GF-D8 (cell line): ENCODE measurements around the gene LGR5.

ENCODE experiments used
- DNase-seq: peaks from one replicate; lab custom pipeline; 2025; lab: John Stamatoyannopoulos, UW

Gene LGR5

DNA sequence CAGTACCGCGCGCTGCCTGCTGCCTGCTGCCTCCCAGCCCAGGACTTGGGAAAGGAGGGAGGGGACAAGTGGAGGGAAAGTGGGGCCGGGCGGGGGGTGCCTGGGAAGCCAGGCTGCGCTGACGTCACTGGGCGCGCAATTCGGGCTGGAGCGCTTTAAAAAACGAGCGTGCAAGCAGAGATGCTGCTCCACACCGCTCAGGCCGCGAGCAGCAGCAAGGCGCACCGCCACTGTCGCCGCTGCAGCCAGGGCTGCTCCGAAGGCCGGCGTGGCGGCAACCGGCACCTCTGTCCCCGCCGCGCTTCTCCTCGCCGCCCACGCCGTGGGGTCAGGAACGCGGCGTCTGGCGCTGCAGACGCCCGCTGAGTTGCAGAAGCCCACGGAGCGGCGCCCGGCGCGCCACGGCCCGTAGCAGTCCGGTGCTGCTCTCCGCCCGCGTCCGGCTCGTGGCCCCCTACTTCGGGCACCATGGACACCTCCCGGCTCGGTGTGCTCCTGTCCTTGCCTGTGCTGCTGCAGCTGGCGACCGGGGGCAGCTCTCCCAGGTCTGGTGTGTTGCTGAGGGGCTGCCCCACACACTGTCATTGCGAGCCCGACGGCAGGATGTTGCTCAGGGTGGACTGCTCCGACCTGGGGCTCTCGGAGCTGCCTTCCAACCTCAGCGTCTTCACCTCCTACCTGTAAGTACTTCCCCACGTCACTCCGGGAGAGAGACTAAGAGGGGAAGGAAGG is at the start of gene LGR5:
Gene LGR5, plus strand, starts transcription at position 186 of the 732 bp plus-strand sequence. Its CDS starts 283 bp downstream, at position 469.
- no peak for DNase-seq

DNA sequence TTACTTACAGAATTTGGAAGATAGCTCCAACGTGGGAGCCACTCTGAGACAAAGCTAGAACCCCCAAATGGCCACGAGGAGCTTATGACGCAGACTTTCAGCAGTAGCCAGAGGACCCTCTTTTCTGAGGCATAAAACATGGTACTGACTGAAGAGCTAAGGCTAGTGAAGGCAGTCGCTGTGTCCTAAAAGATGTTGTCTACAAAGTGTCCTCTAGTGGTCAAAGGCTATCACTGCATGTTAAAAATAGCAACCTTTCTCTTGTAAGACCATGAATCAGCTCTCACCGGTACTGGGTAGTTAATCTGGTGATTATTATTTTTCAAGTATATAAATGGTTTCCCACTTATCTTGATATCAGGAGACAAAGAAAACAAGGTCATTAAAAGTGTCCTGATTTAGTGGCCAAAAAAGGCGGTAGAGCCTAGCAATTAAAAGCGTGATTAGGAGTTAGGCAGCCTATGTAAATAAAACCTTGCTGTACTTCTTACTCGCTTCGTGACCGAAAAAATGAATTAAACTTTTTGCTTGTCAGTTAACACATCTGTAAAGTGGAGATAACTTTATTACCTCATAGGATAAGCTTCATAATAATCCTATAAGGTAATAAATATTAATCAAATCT is 47.0 kb upstream of the LGR5 start:
- peak; percentile 5 for DNase-seq

DNA sequence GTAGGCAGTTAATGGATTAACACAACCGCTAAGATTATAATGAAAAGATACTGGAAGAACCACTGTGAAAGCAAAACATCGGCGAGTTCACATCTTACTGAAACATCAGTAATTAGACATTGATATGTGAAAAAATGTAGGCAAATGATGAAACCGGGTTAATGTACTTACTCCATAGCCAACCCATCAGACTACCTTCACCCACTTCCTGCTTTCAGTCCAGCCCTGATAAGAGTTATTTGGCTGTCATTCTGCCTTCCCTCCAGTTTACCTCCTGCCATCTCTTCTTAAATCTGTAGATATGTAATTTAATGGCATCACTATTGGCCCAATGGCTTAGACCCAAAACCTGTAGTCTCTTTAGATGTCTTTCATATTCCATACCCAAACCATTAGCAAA is 46.0 kb upstream of the LGR5 start:
- DNase-seq: no peak

GRCh38 chr12:71397433-71397954 is 42.1 kb upstream of the LGR5 start:
- DNase-seq: no peak

DNA sequence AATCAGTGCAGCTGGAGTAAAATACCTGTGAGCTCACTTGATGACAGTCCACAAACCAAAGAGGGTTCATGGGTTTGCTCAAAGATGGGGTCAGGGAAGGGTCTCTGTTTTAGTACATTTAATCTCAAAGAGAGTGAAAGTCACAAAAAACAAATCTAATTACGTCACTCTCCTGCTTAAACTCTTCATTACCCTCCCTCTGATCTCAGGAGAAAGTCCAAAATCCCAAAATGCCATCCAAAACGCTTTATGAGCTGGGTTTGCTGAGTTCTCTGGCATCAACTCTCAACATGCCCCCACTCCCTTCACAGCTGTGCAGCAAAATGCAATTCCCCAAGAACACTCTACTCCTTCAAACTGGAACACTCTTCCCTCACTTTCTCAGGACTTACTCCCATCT is 40.4 kb upstream of the LGR5 start:
- DNase-seq: no peak

- no peak for DNase-seq
These were observed 39.1 kb upstream of the LGR5 start for GRCh38 chr12:71400481-71400880.

GRCh38 chr12:71405884-71406283 is 33.7 kb upstream of the LGR5 start:
- DNase-seq: no peak

DNA sequence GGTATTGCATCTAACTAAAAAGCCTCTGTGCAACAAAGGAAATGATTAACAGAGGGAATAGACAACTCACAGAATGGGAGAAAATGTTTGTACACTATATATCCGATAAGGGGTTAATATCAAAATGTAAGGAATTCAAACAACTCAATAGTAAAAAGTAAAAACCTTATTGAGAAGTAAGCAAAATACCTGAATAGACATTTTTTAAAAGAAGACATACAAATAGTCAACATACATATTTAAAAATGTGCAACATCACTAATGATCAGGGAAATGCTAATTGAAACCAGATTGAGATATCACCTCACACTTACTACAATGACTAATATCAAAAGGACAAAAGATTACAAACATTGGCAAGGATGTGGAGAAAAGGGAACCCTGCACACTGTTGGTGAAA is 31.9 kb upstream of the LGR5 start:
- no peak for DNase-seq

- DNase-seq: no peak
These were observed 28.8 kb upstream of the LGR5 start for GRCh38 chr12:71410844-71411243.

GRCh38 chr12:71411635-71412034 is 28.0 kb upstream of the LGR5 start:
- no peak for DNase-seq

DNA sequence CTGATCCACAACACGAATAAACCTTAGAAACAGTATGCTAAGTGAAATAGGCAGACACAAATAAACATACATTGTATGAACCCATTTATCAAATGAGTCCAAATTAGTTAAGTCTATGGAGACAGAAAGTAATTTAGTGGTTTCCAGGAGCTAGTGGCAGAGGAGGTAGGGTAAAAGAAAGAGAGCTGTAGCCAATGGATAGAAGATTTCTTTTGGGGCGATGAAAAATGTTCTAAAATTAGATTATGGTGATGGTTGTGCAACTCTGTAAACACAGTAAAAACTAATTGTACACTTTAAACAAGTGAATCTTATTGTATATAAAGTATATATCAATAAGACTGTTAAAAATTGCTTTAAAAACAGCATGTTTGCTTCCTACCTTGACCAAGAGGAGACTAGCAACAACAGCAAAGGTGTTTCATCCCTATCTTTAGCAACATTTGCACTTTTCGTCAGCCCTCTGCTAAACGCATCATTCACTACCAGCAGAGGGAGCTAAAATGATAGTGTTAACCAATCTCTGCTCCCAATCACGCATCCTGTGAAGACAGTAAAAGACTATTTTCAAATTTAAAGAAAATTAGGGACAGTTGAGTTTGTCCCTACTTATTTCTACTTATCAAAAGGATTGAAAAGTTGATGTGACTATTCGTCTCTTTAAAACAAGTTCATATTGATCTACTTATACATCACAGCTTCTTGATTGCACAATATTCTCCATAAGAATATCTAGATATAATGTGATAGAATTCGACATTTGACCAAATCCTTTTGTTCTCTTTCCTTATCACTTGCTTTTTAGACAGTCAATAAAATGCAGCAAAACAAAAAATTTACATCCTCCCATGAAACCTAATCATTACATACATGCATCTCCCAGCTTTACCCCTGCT is 24.0 kb upstream of the LGR5 start:
- no peak for DNase-seq

- DNase-seq: no peak
These were observed 22.4 kb upstream of the LGR5 start for GRCh38 chr12:71417181-71417580.

- no peak for DNase-seq
These were observed 18.7 kb upstream of the LGR5 start for GRCh38 chr12:71420775-71421406.

DNA sequence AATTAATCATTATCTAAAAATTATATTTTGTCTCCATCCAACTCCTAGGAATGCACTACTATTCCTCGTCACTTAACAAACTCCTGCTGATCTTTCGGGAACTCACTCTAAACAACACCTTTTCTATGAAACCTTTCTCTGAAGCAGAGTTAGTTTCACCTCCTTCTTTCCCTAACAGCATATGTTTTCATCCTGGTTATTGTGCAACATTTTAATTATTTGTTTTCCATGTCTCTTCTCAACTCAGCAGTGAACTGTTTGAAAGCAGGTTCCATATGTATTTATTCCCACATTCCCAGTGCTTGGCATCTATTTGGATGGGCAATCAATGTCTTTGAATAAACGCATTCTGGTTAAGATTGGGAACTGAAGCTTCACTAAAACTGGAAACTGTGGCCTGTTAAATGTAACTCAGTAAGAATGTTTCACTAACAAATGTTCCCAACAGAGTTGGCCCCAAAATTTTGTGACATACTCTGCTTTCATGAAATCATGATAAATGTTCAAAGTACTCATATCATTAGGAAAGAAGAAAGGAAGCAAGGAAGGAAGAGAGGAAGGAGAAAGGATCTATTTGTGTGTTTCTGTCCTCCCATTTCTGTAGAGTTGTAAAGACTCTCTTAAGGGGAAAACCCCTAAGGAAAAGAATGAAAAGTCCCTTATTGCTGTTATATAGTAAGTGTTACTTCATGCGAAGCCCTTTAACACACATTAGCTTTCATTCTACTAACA is 13.9 kb upstream of the LGR5 start:
- DNase-seq: no peak

DNA sequence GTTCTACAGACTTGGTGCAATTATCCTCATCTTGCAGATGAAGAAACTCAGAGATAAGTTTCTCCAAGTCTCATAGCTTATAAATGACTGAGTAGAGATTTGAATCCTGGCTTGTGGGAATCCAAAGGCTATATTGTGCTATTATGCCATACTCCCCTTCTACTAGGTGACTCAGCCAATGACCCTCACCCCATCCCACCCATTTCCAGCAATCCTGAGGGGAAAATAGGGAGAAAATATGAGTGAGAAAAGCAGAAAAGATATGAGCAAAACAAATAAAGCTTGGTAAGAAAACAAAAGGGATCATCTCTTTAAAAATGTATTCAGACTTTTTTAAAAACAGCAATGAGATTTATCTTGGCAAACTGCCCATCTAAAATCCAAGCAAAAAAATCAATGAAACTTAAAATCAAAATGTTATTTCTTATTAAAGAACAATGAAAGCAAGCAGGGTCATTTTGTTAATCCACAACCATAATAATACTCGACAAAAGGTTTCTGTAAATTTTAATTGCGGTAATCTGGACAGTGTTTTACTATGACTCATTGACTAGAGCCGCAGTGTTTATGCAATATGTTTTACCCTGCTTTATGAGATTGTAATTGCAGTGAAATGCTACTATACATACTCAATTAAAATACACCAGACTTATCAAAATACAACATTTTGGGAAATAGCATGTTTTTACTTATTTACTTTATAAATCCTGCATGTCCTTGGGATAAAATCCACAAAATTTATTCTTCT is 13.1 kb upstream of the LGR5 start:
- DNase-seq: no peak

DNA sequence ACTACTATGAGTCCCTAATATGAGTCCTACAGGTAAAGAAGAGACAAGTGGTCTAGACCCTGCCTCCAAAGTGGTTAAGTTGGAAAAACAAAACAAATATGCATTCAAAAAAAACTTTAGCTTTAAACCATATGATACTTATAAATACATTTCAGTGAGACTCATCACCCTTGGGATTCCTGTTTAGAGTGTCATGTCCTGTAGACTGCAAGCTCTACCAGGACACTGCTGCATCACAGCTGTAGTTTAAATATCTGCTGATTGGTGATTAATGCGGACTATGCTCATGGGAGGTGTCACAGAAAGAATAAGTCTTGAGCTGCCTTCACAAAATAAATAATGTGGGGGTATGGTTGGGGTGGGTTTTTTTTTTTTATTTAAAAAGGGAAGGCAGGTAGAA is 8.8 kb upstream of the LGR5 start:
- no peak for DNase-seq

DNA sequence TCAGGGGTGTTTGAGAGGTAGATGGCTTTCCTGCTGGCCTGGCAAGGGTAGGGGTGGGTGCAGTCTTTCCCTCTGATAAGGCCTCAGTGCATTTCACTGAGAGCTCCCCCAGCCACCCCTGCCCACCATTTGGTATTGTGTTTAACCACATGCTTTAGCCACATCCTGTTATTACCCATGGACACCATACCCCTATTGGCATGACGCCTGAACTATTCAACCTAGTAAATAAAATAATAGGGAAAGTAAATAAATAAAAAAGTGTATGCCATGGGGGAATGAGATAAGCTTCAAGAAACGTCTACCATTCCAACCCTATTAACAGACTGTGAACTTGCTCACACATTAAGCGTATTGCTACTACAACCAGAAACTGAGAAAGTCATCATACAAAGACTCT is 7.6 kb upstream of the LGR5 start:
- DNase-seq: no peak

DNA sequence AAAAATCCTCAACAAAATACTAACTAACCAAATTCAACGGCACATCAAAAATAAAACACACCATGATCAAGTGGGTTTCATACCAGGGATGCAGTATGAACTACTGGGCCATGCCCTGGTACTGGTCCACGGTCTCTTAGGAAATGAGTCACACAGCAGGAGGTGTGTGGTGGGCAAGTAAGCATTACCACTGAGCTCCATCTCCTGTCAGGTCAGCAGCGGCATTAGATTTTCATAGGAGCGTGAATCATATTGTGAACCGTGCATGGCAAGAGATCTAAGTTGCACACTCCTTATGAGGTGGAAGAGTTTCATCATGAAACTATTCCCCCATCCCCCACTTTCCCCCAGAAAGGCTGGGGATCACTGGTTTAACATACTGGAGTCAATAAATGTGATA is 6.7 kb upstream of the LGR5 start:
- DNase-seq: no peak

DNA sequence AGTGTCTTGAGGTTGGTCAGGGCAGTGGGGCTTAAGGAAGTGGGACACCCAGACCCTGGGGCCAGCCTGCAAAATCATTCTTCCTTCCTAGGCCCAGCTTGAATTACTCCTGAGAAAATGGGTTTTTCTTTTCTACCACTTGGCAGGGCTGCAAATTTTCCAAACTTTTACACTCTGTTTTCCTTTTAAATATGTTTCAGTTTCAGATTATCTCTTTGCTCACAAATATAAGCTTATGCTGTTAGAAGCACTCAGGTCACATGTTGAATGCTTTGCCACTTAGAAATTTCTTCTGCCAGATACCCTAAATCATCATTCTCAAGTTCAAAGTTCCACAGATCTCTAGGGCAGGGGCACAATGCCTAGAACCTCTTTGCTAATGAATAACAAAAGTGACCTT is 2.9 kb upstream of the LGR5 start:
- DNase-seq: no peak

GRCh38 chr12:71438670-71439361 is 782 bp upstream of the LGR5 start:
- DNase-seq: no peak
